NCI-H1105 treated with DMSO at 0.1 percent for 48 hours (cell line): Measurements from ENCODE around the gene SLC43A3.

ENCODE experiments used
- DNase-seq: peaks from one replicate; lab custom pipeline; 2025; lab: John Stamatoyannopoulos, UW

Gene SLC43A3

DNA sequence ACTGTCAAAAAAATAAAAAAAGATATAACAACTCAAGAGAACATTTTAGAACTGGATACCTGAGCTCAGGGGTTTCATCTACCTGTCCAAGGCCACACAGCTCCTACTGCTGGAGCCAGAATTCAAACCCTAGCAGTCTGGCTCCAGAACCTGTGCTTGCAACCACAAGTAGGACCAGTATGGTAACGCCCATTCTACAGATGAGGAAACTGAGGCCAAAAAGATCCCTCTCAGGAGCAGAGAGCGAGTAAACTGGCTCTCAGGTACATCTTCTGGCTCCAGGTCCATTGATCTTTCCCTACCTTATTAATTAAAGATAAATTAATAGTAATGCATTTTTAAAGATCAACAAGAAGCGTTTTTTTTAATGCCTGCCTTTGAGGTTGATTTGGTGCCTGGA lies 69.6 kb downstream of the SLC43A3 start:
- no peak for DNase-seq
